ENCODE measurements around the gene HIP1.
"Not testable (repeated sequence)": the region's sequence is repeated elsewhere in the genome, so short reads cannot be mapped to it uniquely, and the experiment has no call there.

HIP1 gene

GRCh38 chr7:75604408-75604807 lies 134.3 kb downstream of the HIP1 start:
- DNase-seq (ENCODE audit: low read depth) = no peak
- H3K4me3 ChIP-seq (replicated peaks; ENCODE audit: low read depth, low read length) = no peak overlapping the region
- TF ChIP-seq CTCF (IDR thresholded peaks at IDR 0.05; ENCODE audit: low read length, missing control alignments) = no peak

GRCh38 chr7:75602831-75603230 lies 135.9 kb downstream of the HIP1 start:
- DNase-seq (ENCODE audit: low read depth); H3K4me3 ChIP-seq (replicated peaks; ENCODE audit: low read depth, low read length): not testable (repeated sequence)

GRCh38 chr7:75601539-75601938 lies 137.2 kb downstream of the HIP1 start:
- no peak overlapping the region for H3K4me3 ChIP-seq (replicated peaks; ENCODE audit: low read depth, low read length)
- TF ChIP-seq CTCF (IDR thresholded peaks at IDR 0.05; ENCODE audit: low read length, missing control alignments) = no peak
- DNase-seq (ENCODE audit: low read depth) = no peak

GRCh38 chr7:75600748-75601147 lies 138.0 kb downstream of the HIP1 start:
- not testable (repeated sequence) for H3K4me3 ChIP-seq (replicated peaks; ENCODE audit: low read depth, low read length); DNase-seq (ENCODE audit: low read depth)

- no peak for DNase-seq (ENCODE audit: low read depth)
- no peak for TF ChIP-seq CTCF (IDR thresholded peaks at IDR 0.05; ENCODE audit: low read length, missing control alignments)
- no peak overlapping the region for H3K4me3 ChIP-seq (replicated peaks; ENCODE audit: low read depth, low read length)
Observed at GRCh38 chr7:75599244-75599781, 139.4 kb downstream of the HIP1 start.

- TF ChIP-seq CTCF (IDR thresholded peaks at IDR 0.05; ENCODE audit: low read length, missing control alignments) = no peak
- no peak overlapping the region for H3K4me3 ChIP-seq (replicated peaks; ENCODE audit: low read depth, low read length)
- peak; percentile 9 for DNase-seq (ENCODE audit: low read depth)
Observed at GRCh38 chr7:75596727-75597614, 141.8 kb downstream of the HIP1 start.

- DNase-seq (ENCODE audit: low read depth) = no peak
- H3K4me3 ChIP-seq (replicated peaks; ENCODE audit: low read depth, low read length) = no peak overlapping the region
- TF ChIP-seq CTCF (IDR thresholded peaks at IDR 0.05; ENCODE audit: low read length, missing control alignments) = no peak
Observed at GRCh38 chr7:75595766-75596165, 143.0 kb downstream of the HIP1 start.

- not testable (repeated sequence) for H3K4me3 ChIP-seq (replicated peaks; ENCODE audit: low read depth, low read length); DNase-seq (ENCODE audit: low read depth)
Observed at GRCh38 chr7:75593500-75594184, 145.1 kb downstream of the HIP1 start.

Data from fibroblast of pulmonary artery (primary cell).